Brain pericyte (primary cell): Measurements from ENCODE around the gene OPN1SW.

Source experiments
- DNase-seq: peaks from one replicate; pipeline ENCODE4 v3.0.0-alpha.2; 2012; ENCODE audit warnings: low read depth, low spot score

Gene OPN1SW

DNA sequence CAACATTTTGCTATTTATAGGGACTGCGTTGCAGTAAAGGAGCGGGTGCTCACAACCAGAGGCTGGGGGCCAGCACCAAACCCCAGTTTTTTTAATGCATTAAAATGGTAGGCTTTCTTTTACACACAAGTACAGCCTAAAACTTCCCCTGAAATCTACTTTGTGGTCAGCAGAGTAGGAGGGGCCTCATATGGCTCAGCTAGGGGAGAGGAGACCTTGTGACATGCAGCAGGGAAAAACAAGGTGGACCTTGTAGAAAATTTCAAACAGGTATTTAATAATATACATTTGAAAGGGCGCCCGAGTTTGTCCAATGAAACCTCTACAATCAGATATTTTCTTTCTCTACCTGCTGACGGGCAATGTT lies 17.6 kb upstream of the OPN1SW start:
- no peak for DNase-seq

DNA sequence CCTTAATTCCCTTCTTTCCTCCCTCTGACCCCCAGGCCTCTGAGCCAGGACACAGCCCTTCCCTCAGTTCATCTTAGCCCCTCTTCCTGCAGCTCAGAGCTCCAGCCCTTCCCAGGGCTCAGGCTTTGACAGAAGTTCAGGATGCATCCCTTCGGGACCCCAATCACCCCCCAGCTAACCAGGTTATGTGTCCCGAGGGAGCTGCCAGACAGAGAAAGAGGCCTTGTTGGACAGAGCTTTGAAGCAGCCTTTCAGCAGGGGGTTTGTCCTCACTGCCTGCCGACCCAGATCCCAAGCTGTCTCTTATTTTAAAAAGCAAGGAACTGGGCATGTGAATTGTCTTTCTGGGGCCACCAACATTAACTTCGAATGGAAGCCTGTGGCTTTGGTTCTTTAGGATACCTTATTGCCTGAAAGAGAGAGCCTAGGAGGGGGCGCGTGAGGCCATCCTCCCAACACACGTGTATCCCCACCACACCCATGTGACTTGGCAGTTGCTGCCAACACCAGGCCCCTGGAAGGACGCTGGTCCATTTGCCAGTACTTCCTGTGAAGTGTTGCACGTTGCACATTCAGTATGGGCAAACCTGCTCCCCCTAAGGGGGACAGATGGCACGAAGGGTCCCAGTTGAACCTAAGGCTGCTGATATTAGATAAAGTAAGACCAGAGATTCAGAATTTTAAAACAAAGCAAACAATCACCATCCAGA lies 17.0 kb upstream of the OPN1SW start:
- no peak for DNase-seq

DNA sequence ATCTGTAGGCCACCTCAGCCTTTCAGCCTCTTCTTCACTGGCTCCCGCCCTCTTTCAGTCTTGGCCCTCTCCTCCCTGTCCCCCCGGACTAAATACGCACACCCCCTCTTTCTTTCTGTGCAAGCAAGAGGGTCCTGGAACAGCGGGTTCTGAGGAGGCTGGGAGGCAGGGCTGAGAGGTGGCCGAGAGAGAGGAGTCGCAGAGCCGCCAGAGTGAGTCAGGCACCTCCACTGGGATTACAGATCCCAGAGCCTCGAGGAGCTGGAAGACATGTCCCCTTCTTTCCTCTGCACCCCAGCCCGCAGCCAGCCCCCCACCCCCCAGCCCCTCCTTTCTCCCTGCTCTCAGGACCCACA lies 16.4 kb upstream of the OPN1SW start:
- DNase-seq: no peak

DNA sequence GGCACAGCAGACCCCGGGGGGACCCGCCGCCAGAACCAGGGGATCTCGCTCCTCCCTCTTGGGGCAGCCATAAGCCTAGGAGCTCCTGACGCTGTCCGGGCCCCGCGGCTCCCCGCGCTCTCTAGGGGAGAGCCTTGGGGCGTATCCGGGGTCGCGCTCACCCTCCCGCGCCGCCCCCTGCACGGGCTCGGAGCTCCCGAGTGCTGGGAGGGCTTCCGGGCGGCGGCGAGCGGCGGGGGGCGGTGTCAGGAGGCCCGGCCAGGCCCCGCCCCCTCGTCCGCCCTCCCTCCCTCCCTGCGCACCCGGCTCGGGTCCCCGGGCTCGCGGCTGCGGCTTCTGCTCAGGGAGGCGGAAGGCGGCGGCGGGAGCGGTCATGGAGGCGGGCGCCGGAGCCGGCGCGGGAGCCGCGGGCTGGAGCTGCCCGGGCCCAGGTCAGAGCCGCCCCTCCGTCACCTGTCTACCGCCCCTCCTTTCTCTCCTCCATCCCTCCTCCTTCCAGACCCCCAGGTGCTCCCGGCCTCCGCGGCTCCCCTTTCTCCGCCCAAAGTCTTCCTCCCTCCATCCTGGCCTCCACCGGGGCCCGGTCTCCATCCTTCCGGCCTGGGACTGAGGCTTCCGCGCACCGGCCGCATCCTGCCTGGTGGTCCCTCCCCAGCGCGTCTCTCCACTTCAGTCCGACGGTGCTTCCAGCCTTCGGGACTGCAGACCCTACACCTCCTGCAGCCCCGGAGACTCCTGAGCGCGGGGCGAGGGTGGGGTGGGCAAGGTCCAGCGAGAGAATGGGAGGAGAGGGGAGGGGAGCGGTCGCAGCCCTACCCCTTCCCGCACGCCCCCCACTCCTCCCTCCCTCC lies 15.8 kb upstream of the OPN1SW start, which contains the start of gene CCDC136:
Gene CCDC136, plus strand, starts transcription at position 848 of the 851 bp plus-strand sequence. CDS start 444 bp downstream, outside the sequence.
- DNase-seq: no peak

DNA sequence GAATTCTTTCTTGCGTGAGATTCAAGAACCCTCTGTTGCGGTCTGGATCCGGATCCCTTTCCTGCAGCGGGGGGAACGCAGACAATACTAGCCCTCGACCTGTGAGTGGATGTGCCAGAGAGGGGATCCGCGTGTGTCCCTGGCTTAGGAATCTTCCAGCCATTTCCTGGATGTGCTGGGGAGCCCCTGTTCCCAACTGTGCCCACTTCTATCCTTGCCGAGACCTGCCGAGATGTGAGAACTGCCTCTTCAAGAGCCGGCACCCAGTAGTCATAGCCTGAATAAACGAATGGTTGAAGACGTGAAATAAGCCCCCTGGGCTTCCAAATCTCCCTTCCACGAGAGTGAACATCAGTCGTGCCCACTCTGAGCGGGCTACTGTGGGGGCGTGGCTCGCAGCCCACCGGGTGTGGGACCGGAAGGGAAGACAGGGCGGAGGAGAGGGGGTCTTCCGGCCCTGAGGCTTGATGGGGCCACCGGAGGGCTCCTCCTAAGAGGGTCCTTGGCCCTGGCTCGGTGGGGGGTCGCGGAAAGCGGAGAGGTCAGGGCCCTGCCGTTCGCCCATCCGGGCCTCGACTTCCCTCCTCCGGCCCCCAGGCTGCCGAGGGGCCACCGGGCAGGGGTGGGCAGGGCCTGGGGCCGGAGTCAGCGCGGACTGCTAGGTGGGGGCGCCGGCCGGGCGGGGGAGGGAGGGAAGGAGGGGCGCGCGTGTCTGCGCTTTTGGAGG lies 14.9 kb upstream of the OPN1SW start:
- DNase-seq: no peak

DNA sequence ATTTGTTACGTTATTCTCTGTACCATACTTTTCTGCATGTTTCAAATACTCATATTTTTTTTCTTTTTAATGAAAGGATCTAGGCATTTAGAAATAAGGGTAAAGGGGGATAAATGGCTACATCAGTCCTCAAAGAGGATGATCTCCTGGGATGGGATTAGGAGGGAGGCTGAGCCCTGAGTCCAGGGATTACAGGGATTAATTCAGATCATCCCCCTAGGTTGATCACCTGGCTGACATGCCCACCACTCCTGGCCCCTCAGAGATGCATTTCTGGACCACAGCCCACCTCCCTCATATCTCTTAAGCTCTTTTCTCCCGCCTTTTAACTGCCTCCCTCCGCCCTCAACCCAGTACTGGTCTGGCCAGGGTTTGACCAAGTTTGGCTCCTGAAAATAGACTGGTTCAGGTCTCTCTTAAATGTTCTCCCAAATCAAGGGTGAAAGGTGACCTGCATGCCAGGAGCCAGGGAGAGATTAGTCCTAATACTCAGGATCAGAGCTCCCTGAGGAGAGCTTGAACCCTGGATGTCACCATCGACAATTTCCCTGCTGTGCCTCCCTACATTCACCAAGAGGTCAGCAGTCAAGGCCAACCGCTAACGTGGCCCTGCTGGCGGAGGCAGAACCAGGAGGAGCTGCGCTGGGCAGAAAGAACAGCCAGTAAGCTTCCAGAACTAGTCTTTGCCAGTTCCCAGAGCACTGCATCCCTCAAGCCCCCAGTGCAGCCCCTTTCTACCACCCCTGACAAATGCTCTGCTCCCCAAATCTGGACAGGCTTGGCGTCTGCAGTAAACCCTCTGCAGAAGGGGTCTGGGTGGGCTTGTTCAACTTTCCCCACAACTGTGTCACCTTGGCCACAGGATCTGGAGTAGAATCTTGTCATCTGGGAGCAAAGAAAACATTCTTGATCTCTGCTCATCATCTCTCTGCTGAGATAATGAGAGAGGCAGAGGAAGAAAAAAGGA lies 13.1 kb upstream of the OPN1SW start:
- no peak for DNase-seq

DNA sequence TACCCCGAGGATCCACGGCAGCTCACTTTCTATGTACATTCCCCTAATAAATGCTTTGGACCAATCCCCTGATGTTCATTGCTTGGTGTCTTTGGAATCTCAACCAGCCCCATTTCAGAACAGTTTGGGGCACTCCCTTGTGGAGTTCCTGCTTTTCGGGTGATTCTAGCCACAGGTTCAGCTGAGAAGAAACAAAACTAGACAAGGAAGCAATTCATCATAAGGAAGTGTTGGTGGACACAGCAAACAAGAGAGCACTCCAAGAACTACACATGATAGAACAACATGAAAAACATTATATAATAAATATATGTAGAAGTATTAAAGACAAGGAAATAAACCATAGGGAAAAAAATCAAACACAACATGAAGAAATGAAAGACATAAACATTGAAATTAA lies 10.1 kb upstream of the OPN1SW start:
- no peak for DNase-seq

DNA sequence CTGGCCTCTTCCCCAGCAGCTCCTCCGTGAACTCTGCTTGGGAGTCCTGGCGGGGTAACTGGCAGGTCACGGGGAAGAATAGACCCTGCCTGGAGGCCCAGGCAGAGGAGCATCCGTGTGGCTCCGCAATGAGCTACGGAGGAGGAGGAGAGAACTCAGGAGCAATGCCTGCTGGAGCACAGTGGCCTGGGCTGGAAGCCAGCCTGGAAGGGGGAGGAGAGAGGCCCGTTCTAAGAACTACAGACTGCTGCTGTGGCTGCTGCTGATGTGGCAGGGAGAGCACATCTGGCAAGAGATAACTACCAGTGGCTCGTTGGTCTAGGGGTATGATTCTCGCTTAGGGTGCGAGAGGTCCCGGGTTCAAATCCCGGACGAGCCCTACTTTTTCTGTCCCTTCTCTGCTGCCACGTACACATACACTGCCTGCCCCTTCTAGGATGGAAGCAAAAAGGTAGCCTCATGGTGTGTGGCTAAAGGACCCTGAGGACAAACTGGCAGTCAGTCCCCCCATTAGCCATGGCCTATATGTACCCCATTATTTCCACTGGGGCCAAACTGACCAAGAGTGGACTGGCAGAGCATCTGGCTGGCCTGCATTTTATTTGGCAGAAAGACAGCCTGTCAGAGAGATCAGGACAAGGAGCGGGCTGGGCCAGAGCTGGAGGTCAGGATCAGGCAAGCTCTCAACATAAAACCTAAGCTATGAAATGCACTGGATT lies 7.7 kb upstream of the OPN1SW start:
- DNase-seq: peak; percentile 46

DNA sequence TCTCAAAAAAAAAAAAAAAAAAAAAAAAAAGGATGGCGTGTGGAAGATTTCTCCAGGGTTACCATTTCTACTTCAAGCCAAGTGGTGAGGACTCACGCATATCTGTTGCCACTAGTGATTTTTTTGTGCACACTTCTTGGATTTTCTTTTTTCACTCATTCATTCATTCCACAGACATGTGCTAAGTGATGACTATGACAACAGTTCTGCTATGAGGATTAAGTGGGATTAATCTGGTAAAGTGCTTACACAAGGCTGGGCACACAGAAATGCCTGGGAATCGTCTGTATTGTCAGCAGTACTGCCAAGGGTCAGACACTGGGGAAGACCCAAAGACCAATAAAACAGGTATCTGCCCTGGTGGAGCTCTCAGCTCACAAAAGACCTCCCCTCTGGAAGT lies 6.3 kb upstream of the OPN1SW start:
- no peak for DNase-seq

DNA sequence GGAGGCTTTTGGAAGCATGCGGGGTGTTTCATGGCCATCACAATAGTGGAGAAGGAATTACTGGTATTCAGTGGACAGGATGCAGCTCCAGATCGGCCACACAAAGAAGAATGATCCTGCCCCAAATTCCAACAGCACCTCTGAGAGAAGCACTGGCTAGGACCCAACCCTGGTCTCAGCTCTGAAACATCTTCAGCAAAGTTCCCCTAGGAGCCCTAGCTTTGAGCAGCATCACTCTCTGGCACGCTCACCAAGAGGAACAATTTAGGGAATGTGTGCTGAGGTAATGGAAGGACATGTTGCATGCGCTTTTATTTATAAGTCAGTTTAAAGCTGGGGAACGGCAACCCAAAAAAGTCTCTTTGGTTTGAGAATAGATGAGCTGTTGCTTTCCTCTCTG lies 5.5 kb upstream of the OPN1SW start:
- DNase-seq: no peak

DNA sequence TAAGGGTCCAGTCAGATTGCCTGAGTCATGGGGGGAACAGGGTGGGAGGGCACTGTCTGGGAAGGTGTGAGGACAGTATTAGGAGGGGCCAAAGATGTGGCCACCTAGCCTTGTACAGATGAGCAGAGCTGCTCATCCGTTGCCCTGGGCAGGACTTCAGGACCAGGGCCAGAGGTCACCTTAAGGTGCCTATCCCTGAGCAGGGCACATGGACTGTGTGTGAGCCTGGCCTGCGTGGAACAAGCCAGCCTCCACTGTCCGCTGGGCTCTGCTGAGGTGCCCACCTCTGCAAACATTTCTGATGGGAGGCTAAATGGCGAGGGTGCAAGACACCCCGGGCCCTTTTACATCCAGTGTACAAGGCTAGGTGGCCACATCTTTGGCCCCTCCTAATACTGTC lies 3.4 kb upstream of the OPN1SW start:
- DNase-seq: no peak

DNA sequence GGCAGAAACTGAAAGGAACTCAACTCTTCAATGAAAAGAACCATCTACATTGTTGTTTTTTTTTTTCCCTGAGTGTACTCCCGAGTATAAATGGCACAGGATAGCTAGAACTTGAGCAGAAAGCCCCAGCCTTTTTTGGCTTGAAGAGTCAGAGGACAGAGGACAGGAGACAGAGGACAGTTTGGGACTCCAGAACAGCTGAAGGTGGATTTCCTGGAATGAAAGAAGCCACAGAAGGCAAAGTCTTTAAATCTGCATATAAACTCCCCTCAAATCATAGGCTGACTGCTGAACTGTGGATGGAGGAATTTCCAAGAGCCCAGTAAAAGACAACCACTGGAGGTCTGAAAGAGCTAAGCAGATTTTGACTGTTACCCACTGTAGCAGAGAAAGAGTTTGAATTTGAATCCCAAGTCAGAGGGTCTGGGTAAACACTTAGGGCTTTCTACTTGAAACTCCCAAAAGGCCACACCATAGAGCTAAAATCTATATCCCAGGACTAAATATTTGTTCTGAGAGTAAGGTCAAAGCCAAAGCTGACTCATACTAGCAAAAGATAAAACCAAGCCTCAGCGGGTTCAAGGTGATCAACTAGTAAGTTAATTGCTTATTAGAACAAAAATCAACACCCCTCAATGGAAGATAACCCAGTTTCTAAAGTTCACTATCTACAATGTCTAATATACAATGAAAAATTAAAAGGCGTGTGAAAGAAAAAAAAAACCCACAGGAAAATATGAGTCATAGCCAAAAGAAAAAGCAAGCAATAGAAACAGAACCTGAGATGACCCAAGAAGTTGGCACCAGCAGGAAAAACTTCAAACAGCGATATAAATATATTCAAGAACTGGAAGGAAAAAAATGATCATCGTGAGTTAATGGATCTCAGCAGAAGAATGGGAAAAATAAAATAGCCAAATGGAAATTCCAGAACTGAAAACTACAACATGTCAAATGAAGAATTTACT lies 1.8 kb upstream of the OPN1SW start:
- no peak for DNase-seq

DNA sequence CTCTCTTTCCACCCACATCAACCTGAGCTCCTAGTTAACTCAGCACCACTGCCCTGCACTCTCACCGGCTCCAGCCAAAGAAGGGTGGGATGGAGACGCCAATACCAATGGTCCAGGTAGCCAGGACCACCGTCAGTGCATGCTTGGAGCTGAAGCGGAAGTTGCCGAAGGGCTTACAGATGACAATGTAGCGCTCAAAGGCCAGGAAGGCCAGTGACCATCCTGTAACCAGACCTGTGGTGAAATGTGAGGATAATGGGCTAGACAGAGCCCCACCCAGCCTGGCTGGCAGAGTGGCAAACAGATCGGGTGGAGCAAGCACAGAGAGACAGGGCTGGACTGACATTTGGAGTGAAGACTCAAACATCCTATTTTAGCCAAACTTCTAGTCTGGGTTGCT lies 673 bp downstream of the OPN1SW start:
- no peak for DNase-seq

DNA sequence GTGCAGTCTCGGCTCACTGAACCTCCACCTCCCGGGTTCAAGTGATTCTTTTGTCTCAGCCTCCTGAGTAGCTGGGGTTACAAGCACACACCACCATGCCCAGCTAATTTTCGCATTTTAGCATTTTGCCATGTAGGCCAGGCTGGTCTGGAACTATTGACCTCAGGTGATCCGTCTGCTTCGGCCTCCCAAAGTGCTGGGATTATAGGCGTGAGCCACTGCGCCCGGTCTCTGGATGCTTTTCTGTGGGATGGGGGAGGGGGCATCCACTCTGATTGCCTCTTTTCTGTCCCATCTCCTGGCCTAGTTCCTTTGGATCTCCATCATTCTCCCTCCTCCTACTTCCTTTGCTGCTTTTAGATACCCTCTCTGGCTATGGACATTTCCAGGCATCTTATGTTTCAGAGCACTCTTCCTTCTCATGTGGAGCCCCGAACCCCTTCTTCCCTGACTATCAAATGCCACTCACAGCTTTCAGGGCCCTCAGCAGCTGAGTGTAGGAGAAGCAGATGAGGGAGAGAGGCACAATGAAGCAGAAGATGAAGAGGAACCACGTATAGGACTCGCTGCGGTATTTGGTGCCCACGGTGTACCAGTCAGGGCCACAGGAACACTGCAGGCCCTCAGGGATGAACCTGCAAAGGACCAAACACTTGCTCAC lies 1.4 kb downstream of the OPN1SW start:
- DNase-seq: no peak

DNA sequence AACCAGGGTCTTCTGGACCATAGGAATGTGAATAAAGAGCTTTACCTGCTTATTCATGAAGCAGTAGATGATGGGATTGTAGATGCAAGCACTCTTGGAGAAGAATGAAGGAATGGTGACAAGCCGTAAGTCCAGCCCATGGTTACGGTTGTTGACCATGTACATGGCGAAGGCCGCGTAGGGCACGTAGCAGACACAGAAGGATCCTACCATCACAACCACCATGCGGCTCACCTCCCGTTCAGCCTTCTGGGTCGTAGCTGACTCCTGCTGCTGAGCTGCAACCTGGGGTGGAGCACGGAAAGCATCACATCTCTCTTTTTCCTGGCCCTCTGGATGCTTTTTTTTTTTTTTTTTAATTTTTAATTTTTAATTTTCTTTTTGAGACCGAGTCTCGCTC lies 2.0 kb downstream of the OPN1SW start:
- no peak for DNase-seq

DNA sequence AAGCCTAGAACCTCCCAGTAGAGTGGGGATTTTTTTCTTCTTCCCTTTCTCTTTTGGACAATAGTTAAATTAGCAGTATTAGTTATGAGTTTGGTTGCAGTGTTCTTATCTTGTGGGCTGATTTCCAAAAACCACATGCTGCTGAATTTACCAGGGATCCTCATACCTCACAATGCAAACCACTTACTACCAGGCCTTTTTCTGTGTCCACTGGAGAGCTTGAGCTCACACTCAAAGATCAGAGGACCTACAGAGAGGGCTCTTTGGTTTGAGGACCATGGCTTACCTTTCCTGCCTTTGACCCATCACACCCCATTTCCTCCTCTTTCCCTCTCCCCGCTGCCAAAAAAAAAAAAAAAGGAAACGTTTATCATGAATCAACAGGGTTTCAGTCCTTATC lies 5.4 kb downstream of the OPN1SW start:
- DNase-seq: no peak

DNA sequence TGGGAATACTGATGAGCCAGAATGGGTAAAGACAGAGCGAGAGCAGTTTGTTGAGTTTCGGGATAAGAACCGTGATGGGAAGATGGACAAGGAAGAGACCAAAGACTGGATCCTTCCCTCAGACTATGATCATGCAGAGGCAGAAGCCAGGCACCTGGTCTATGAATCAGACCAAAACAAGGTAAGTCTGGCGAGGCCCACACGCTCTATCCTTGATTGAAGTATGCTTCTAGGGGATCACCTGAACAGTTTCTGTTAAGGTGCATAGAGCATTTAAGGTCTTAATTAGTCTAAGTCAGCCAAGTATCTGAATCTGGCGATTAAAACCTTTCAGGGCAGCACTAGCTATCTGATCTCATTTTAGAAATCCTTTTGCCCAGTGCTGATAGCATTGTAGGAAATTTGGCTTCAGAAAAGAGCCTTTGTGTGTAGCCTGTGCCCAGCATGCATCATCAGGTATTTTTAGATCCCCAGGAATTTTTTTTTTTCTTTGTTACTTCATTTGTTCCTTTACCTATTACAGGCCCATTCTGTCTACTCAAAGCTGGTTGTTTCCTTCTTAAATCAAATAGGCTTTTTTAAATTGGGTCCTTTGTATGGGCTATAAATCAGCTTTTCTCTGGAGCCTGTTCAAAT lies 8.0 kb downstream of the OPN1SW start:
- no peak for DNase-seq

DNA sequence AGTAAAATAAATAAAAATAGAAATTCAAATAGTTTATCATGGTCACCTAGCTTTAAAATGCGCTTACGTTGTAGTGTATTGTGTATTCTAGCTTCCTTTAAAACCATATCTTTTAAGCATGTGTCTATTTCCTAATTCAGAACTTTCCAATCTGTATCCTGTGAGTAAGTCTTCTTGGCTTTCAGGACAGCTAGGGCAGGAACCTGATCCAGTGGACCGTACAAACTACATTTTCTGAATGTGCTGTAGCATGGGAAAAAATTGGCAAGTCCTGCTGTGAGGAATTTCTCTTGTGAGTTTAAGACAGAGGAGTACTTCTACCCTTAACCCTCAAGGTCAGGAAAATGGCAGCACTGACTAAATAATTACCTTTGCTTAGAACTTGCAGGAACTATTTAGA lies 12.1 kb downstream of the OPN1SW start:
- DNase-seq: no peak

DNA sequence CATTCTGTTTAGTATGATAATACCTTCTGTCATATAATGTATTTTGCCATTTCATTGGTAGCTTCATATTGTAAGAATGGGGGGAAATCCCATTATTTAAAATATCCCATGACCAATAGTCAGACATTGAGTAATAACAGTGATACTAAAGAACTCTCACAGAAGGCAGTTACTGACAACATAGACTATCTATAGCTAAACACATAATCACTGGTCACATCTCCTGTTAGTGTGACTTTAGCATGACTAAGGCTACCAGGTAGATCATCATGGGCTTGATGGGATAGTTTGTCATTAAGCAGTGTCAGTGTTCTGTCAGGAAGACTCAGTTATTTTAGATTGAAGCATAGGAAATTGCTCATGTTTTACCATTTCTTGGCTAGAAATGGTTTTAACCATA lies 16.4 kb downstream of the OPN1SW start:
- no peak for DNase-seq
